Gastroesophageal sphincter (tissue), 4 donors: ENCODE data around the gene DNAH11. TPM values are rescaled to one million over a fixed set of nuclear protein-coding genes. Genes with fewer than 3 reads are reported as not detected.

Experiments used
- ATAC-seq: fragments of 150-250 bp; one replicate; pipeline ENCODE4 v1.9.1; 2016; ENCODE audit warnings: mild to moderate bottlenecking, moderate library complexity
- H3K27ac ChIP-seq, 4 donors: fragments of 200-600 bp; sonication (generic) in 3 of 4; 1 replicate in 3 of 4; 2 replicates in 1 of 4; pipeline ENCODE4 v1.5.1; 2016 to 2019
- H3K27me3 ChIP-seq: fragments of 200-600 bp; sonication (generic); one replicate; pipeline ENCODE4 v1.5.1; 2019
- H3K36me3 ChIP-seq, 2 donors: fragments of 200-600 bp; sonication (generic); one replicate each; pipeline ENCODE4 v1.5.1; 2019; ENCODE audit warnings: control low read depth in 1 of 2
- H3K4me1 ChIP-seq, 3 donors: fragments of 200-600 bp; sonication (generic); 1 replicate in 2 of 3; 2 replicates in 1 of 3; pipeline ENCODE4 v1.5.1; 2016 to 2019; ENCODE audit warnings: control low read depth in 2 of 3
- H3K4me3 ChIP-seq, 2 donors: fragments of 200-600 bp; sonication (generic); one replicate each; pipeline ENCODE4 v1.5.1; 2019; ENCODE audit warnings: mild to moderate bottlenecking in 1 of 2, moderate library complexity in 1 of 2
- H3K9me3 ChIP-seq, 3 donors: fragments of 200-600 bp; sonication (generic); one replicate each; pipeline ENCODE4 v1.5.1; 2017 to 2019; ENCODE audit warnings: control low read depth in 2 of 3
- CTCF ChIP-seq, 4 experiments: fragments of 200-600 bp in 2 of 4; fragments of 450-650 bp in 2 of 4; sonication (generic) in 1 of 4; IDR thresholded peaks; one replicate each; pipeline ENCODE4 v1.5.1; 2017 to 2019; ENCODE audit warnings: antibody characterized with exemption in 4 of 4, mild to moderate bottlenecking in 2 of 4, moderate library complexity in 2 of 4
- EP300 ChIP-seq: sonication (generic); formaldehyde crosslinking; IDR thresholded peaks from one replicate; pipeline ENCODE4 v1.6.1; 2017; ENCODE audit warnings: antibody characterized with exemption, mild to moderate bottlenecking
- POLR2A ChIP-seq, 2 donors: fragments of 450-650 bp; IDR thresholded peaks; one replicate each; pipeline ENCODE4 v1.6.1; 2017; ENCODE audit warnings: antibody characterized with exemption in 2 of 2, mild to moderate bottlenecking in 2 of 2, moderate library complexity in 1 of 2
- POLR2AphosphoS5 ChIP-seq: sonication (generic); formaldehyde crosslinking; IDR thresholded peaks from one replicate; pipeline ENCODE4 v1.6.1; 2017; ENCODE audit warnings: antibody characterized with exemption
- WGBS, 2 donors: methylation state at CpG; one replicate each; pipeline ENCODE4 v1.1.5; 2018; ENCODE audit warnings: low coverage in 1 of 2; 5-methylcytosine and 5-hydroxymethylcytosine counted together
- total RNA-seq, 4 donors: library from RNA; depleted of rRNA; stranded (reverse); fragments of >200 nt; gene quantifications; one replicate each; pipeline ENCODE4 v1.1.0, GENCODE V29; 2016

Gene DNAH11
- total RNA-seq = 10 to 100 TPM in 2 of 4 donors, 1 to 10 TPM in 2; 6.9 to 31.8 (median 10.4) TPM

GRCh38 chr7:21542891-21543527, at the start of gene DNAH11:
TSS of gene DNAH11 (plus strand) at chr7:21543039. CDS start at chr7:21543246, 207 bp downstream.
- no peaks in the 10 kb centered on the region for H3K9me3 ChIP-seq
- H3K27me3 ChIP-seq = peaks cover 14% of the 10 kb centered on the region
- ATAC-seq = peak; percentile 86
- peak within 1 kb of the TSS; percentile 40 to 80 (median 60) for H3K27ac ChIP-seq
- WGBS, 2 donors = no CpG with 5 or more reads among the region's 66 CpGs
- no peaks in the 10 kb centered on the region for H3K36me3 ChIP-seq
- peak within 1 kb of the TSS; percentile 52 to 72 for H3K4me3 ChIP-seq
- peaks cover 0 to 31% (median 5%) of the 10 kb centered on the region in 3 donors for H3K4me1 ChIP-seq
- TF ChIP-seq POLR2A (IDR thresholded peaks at IDR 0.05) = peak; percentile 14 to 29
- TF ChIP-seq EP300 = no peak
- TF ChIP-seq POLR2AphosphoS5 = no peak
- peak in 1 of 4 experiments; percentile 27 for TF ChIP-seq CTCF (IDR thresholded peaks at IDR 0.05)

- no peaks in the 10 kb centered on the region for H3K27me3 ChIP-seq
- no peak overlapping the region for H3K4me3 ChIP-seq
- H3K36me3 ChIP-seq = peaks cover 0 to 4% of the 10 kb centered on the region in 2 donors
- peaks cover 0 to 25% (median 0%) of the 10 kb centered on the region in 3 donors for H3K9me3 ChIP-seq
- no peak for TF ChIP-seq POLR2AphosphoS5
- TF ChIP-seq EP300 = no peak
- no peak for TF ChIP-seq POLR2A (IDR thresholded peaks at IDR 0.05)
- no peak for TF ChIP-seq CTCF (IDR thresholded peaks at IDR 0.05)
- no peaks in the 10 kb centered on the region for H3K4me1 ChIP-seq
- no peak overlapping the region for H3K27ac ChIP-seq
- no peak for ATAC-seq
Measured at GRCh38 chr7:21495731-21496130, 47.1 kb upstream of the DNAH11 start.

GRCh38 chr7:21497072-21497471, 45.8 kb upstream of the DNAH11 start:
- TF ChIP-seq EP300 = no peak
- H3K4me3 ChIP-seq = no peak overlapping the region
- ATAC-seq = no peak

GRCh38 chr7:21500117-21500832, 42.6 kb upstream of the DNAH11 start:
- no peak overlapping the region for H3K4me3 ChIP-seq
- no peaks in the 10 kb centered on the region for H3K27me3 ChIP-seq
- 88 to 94% methylated on average over 3 to 6 of the region's 6 CpGs for WGBS, 2 donors
- no peaks in the 10 kb centered on the region for H3K4me1 ChIP-seq
- no peak overlapping the region for H3K27ac ChIP-seq
- H3K36me3 ChIP-seq = peaks cover 0 to 12% of the 10 kb centered on the region in 2 donors
- peaks cover 0 to 10% (median 0%) of the 10 kb centered on the region in 3 donors for H3K9me3 ChIP-seq
- TF ChIP-seq POLR2A (IDR thresholded peaks at IDR 0.05) = no peak
- no peak for TF ChIP-seq EP300
- no peak for TF ChIP-seq POLR2AphosphoS5
- ATAC-seq = no peak

More at GRCh38 chr7:21497072-21497471, 45.8 kb upstream of the DNAH11 start:
- H3K27ac ChIP-seq = no peak overlapping the region
- peaks cover 0 to 25% (median 0%) of the 10 kb centered on the region in 3 donors for H3K9me3 ChIP-seq
- no peaks in the 10 kb centered on the region for H3K4me1 ChIP-seq
- H3K36me3 ChIP-seq = peaks cover 0 to 5% of the 10 kb centered on the region in 2 donors
- H3K27me3 ChIP-seq = no peaks in the 10 kb centered on the region

- ATAC-seq = no peak
- H3K36me3 ChIP-seq = peaks cover 0 to 21% of the 10 kb centered on the region in 2 donors
- TF ChIP-seq EP300 (no peak), CTCF (IDR thresholded peaks at IDR 0.05) (no peak), POLR2AphosphoS5 (no peak), POLR2A (IDR thresholded peaks at IDR 0.05) (no peak)
- no peaks in the 10 kb centered on the region for H3K9me3 ChIP-seq
- no peaks in the 10 kb centered on the region for H3K27me3 ChIP-seq
- no peak overlapping the region for H3K4me3 ChIP-seq
- no peaks in the 10 kb centered on the region for H3K4me1 ChIP-seq
- 85 to 88% methylated on average over 2 of the region's 2 CpGs for WGBS, 2 donors
- H3K27ac ChIP-seq = no peak overlapping the region
Measured at GRCh38 chr7:21504021-21504420, 38.8 kb upstream of the DNAH11 start.
